GM18526 (cell line): ENCODE measurements around the gene KHK.

ENCODE experiments used
- POLR2A ChIP-seq: IDR thresholded peaks from 3 replicates; pipeline ENCODE4 v1.6.1; 2011; ENCODE audit not compliant: insufficient read length; ENCODE audit errors: extremely low read depth

KHK gene

GRCh38 chr2:27126252-27126710 lies 39.7 kb downstream of the KHK start:
- no peak for TF ChIP-seq POLR2A

- TF ChIP-seq POLR2A = no peak
Measured at GRCh38 chr2:27127883-27128667, 41.5 kb downstream of the KHK start.

GRCh38 chr2:27128668-27129571 lies 42.3 kb downstream of the KHK start:
- TF ChIP-seq POLR2A = no peak

- no peak for TF ChIP-seq POLR2A
Measured at GRCh38 chr2:27130396-27130795, 43.8 kb downstream of the KHK start.

- no peak for TF ChIP-seq POLR2A
Measured at GRCh38 chr2:27131429-27131828, 44.9 kb downstream of the KHK start.

- TF ChIP-seq POLR2A = no peak
Measured at GRCh38 chr2:27133195-27133875, 46.8 kb downstream of the KHK start.

GRCh38 chr2:27133905-27134780 lies 47.6 kb downstream of the KHK start, which contains the start of gene PREB:
Gene PREB, minus strand, starts transcription at chr2:27134636. Its CDS starts 215 bp downstream, at chr2:27134421.
- TF ChIP-seq POLR2A = peak; percentile 92

- no peak for TF ChIP-seq POLR2A
Measured at GRCh38 chr2:27134781-27135477, 48.4 kb downstream of the KHK start.

GRCh38 chr2:27135478-27135955 lies 48.9 kb downstream of the KHK start:
- no peak for TF ChIP-seq POLR2A

GRCh38 chr2:27136751-27137150 lies 50.2 kb downstream of the KHK start:
- no peak for TF ChIP-seq POLR2A

- TF ChIP-seq POLR2A = no peak
Measured at GRCh38 chr2:27137322-27137935, 50.9 kb downstream of the KHK start.

- no peak for TF ChIP-seq POLR2A
Measured at GRCh38 chr2:27138111-27138510, 51.5 kb downstream of the KHK start.

GRCh38 chr2:27139310-27139709 lies 52.7 kb downstream of the KHK start, which contains the start of gene PRR30:
Gene PRR30, minus strand, starts transcription at chr2:27139410. Its CDS starts 1,081 bp downstream, at chr2:27138329.
- no peak for TF ChIP-seq POLR2A
